Natural killer cell (primary cell): ENCODE data around the gene PEX10. TPM values are rescaled to one million over a fixed set of nuclear protein-coding genes. Genes with fewer than 3 reads are reported as not detected.

Source experiments
- ATAC-seq, 3 donors: fragments of 150-1000 bp in 2 of 3; fragments of 200-7000 bp in 1 of 3; cut with Tn5 transposase; 1 replicate in 1 of 3; 2 replicates in 2 of 3; pipeline ENCODE4 v1.10.0; 2021; ENCODE audit warnings: mild to moderate bottlenecking in 2 of 3, moderate library complexity in 2 of 3
- DNase-seq, 2 donors: peaks; one replicate each; pipeline versions ENCODE4 v3.0.0 to v3.0.0-alpha.2; 2013 to 2021; ENCODE audit warnings: mixed read lengths in 1 of 2
- H3K27ac ChIP-seq: one replicate; pipeline ENCODE4 v1.5.1; 2013; ENCODE audit warnings: mild to moderate bottlenecking, low read length
- H3K27me3 ChIP-seq: one replicate; pipeline ENCODE4 v1.6.1; 2013; ENCODE audit warnings: low read length; ENCODE audit not compliant: control insufficient read depth, insufficient read depth
- H3K36me3 ChIP-seq: one replicate; pipeline ENCODE4 v1.6.1; 2013; ENCODE audit warnings: low read length; ENCODE audit not compliant: control insufficient read depth, insufficient read depth
- H3K4me1 ChIP-seq: one replicate; pipeline ENCODE4 v1.6.1; 2013; ENCODE audit warnings: low read length; ENCODE audit not compliant: control insufficient read depth, insufficient read depth
- H3K4me3 ChIP-seq: one replicate; pipeline ENCODE4 v1.5.1; 2013; ENCODE audit warnings: low read length
- H3K9me3 ChIP-seq: one replicate; pipeline ENCODE4 v1.6.1; 2013; ENCODE audit warnings: low read length; ENCODE audit not compliant: control insufficient read depth, insufficient read depth
- H3K27ac Mint-ChIP-seq, 2 donors: one replicate each; pipeline ENCODE4 v1.8.0; 2022; ENCODE audit warnings: mild to moderate bottlenecking in 2 of 2, mixed read lengths in 2 of 2, moderate library complexity in 1 of 2
- H3K27me3 Mint-ChIP-seq, 2 donors: one replicate each; pipeline ENCODE4 v1.8.0; 2022; ENCODE audit warnings: low read depth in 2 of 2, mixed read lengths in 2 of 2
- H3K36me3 Mint-ChIP-seq: one replicate; pipeline ENCODE4 v1.8.0; 2022; ENCODE audit warnings: mixed read lengths
- H3K4me1 Mint-ChIP-seq, 2 donors: one replicate each; pipeline ENCODE4 v1.8.0; 2022; ENCODE audit warnings: mixed read lengths in 2 of 2
- H3K4me3 Mint-ChIP-seq: one replicate; pipeline ENCODE4 v1.8.0; 2022; ENCODE audit warnings: mild to moderate bottlenecking, moderate library complexity, mixed read lengths
- H3K9me3 Mint-ChIP-seq, 2 donors: one replicate each; pipeline ENCODE4 v1.8.0; 2022; ENCODE audit warnings: mixed read lengths in 2 of 2
- WGBS: methylation state at CpG from one replicate; pipeline ENCODE4 v1.1.7; 2013; ENCODE audit warnings: missing lambda C conversion rate; ENCODE audit not compliant: insufficient coverage; 5-methylcytosine and 5-hydroxymethylcytosine counted together
- intact Hi-C: fragments of 100-400 bp; cut with micrococcal nuclease; formaldehyde crosslinking; loops from one replicate; pipeline ENCODE4 v1.14.2; 2022
- total RNA-seq, 4 donors: library from RNA; stranded (reverse); fragments of 120-200 nt in 1 of 4; gene quantifications; one replicate each; pipeline versions ENCODE4 v1.2.3 to v1.2.4, GENCODE V29; 2013 to 2022
- TF ChIP-seq, protein P1 (sequence below): fragments of 200-600 bp; IDR thresholded peaks from one replicate; pipeline ENCODE4 v1.8.0; 2022; ENCODE audit warnings: antibody characterized with exemption

PEX10 gene
- total RNA-seq, 3 donors from 2014 or later (not counting 1 experiment from before 2014, with no cell fraction given) = 8.1 to 11.1 (median 9.8) TPM

- peak within 1 kb of the TSS; percentile 77 to 90 for H3K27ac Mint-ChIP-seq
- H3K36me3 Mint-ChIP-seq = no peaks in the 10 kb centered on the region
- H3K4me3 Mint-ChIP-seq = peak within 1 kb of the TSS; percentile 89
- no peaks in the 10 kb centered on the region for H3K27me3 Mint-ChIP-seq
- Histone ChIP-seq H3K4me3 (peak within 1 kb of the TSS; percentile 50), H3K27me3 (no peaks in the 10 kb centered on the region), H3K9me3 (no peaks in the 10 kb centered on the region), H3K27ac (peak within 1 kb of the TSS; percentile 52), H3K4me1 (peaks cover 34% of the 10 kb centered on the region), H3K36me3 (peaks cover 11% of the 10 kb centered on the region)
- intact Hi-C loops = loop anchor here (1.0 kb wide), 1 partner anchor 21 kb away; the partner anchor contains the start of gene PEX10
- H3K4me1 Mint-ChIP-seq = peaks cover 28 to 38% of the 10 kb centered on the region in 2 donors
- under 1% methylated on average over 103 of the region's 103 CpGs for WGBS
- H3K9me3 Mint-ChIP-seq = no peaks in the 10 kb centered on the region
- TF ChIP-seq, protein P1, sequence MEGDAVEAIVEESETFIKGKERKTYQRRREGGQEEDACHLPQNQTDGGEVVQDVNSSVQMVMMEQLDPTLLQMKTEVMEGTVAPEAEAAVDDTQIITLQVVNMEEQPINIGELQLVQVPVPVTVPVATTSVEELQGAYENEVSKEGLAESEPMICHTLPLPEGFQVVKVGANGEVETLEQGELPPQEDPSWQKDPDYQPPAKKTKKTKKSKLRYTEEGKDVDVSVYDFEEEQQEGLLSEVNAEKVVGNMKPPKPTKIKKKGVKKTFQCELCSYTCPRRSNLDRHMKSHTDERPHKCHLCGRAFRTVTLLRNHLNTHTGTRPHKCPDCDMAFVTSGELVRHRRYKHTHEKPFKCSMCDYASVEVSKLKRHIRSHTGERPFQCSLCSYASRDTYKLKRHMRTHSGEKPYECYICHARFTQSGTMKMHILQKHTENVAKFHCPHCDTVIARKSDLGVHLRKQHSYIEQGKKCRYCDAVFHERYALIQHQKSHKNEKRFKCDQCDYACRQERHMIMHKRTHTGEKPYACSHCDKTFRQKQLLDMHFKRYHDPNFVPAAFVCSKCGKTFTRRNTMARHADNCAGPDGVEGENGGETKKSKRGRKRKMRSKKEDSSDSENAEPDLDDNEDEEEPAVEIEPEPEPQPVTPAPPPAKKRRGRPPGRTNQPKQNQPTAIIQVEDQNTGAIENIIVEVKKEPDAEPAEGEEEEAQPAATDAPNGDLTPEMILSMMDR = no peak
- peak; percentile 97 to 100 for DNase-seq
- peak; percentile 94 to 99 (median 95) for ATAC-seq
Observed at GRCh38 chr1:2391041-2391930, 21.1 kb downstream of the PEX10 start, which contains the start of the genes MORN1 and RER1. Gene MORN1, minus strand, starts transcription at chr1:2391554. Its CDS starts 21 bp downstream, at chr1:2391533. Gene RER1, plus strand, starts transcription at chr1:2391841. Its CDS starts 3,950 bp downstream, at chr1:2395791.

DNA sequence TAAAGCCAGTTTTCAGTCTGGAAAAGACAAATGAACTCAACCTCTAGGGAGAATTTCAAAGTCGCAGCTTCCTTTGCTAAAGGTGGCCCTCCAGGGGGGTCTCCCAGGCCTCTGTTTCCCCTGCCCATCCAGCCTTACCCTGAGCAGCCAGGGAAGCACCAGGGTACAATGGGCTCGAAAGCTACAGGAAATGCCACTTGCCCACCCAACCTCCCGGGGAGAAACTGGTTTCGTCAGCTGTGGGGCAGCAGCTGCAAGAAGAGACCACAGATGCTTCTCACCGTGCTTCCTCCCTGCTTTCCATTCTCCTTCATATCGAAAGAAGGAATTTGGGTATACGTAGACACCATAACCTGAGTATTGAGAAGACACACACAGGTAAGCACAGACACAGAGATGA, 22.7 kb downstream of the PEX10 start:
- Histone ChIP-seq H3K4me3 (no peak overlapping the region), H3K4me1 (peaks cover 34% of the 10 kb centered on the region), H3K9me3 (no peaks in the 10 kb centered on the region), H3K27ac (no peak overlapping the region), H3K27me3 (no peaks in the 10 kb centered on the region), H3K36me3 (peaks cover under 1% of the 10 kb centered on the region)
- WGBS = 77% methylated on average over 6 of the region's 7 CpGs
- H3K4me3 Mint-ChIP-seq = peak overlapping the region; percentile 64
- ATAC-seq (no peak), DNase-seq (no peak)
- peak overlapping the region; percentile 29 to 58 for H3K27ac Mint-ChIP-seq
- H3K4me1 Mint-ChIP-seq = peaks cover 24 to 32% of the 10 kb centered on the region in 2 donors
- TF ChIP-seq, protein P1 = no peak
- H3K9me3 Mint-ChIP-seq = no peaks in the 10 kb centered on the region
- no peaks in the 10 kb centered on the region for H3K36me3 Mint-ChIP-seq
- H3K27me3 Mint-ChIP-seq = no peaks in the 10 kb centered on the region
- intact Hi-C loops = loop anchor here (10.0 kb wide), 1 partner anchor 445 kb away; no protein-coding TSS in a partner anchor

DNA sequence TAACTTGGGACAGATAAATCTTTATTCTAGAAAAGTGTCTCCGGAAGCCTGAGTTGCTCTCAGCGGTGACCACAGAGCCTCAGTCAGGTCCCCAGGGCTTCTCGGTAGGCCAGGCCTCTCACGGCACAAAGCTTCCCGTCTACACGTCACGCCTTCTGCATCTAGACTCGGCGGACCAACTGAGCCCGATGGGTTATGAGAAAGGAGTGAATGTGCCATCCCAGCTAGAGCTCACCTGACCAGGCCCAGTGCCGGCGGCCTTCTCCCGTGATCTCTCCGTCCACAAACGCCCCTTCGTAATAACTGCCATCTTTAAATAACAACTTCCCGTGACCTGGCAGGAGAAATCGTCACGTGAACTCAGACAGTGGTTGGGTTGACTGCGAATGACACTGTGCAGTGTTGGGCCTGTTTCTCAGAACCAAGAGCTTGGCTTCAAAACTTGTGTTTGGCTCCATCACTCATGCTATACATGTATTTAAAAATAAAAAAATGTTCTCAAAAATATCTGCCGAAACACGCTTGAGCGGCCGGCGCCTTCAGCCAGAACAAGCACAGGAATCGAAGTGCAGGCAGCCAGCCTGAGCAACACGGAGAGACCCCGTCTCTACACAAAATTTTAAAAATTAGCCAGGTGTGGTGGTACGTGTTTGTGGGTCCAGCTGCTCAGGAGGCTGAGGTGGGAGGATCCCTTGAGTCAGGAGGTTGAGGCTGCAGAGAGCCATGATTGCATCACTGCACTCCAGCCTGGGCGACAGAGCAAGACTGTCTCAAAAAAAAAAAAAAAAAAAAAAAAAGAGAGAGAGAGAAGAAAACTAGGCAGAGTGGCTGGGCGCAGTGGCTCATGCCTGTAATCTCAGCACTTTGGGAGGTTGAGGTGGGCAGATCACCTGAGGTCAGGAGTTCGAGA, 24.1 kb downstream of the PEX10 start:
- H3K27me3 ChIP-seq = no peaks in the 10 kb centered on the region
- peaks cover 23% of the 10 kb centered on the region for H3K4me1 ChIP-seq
- DNase-seq = no peak
- no peaks in the 10 kb centered on the region for H3K9me3 Mint-ChIP-seq
- no peak for ATAC-seq
- 94% methylated on average over 32 of the region's 32 CpGs for WGBS
- no peak overlapping the region for H3K27ac ChIP-seq
- H3K4me3 Mint-ChIP-seq = no peak overlapping the region
- intact Hi-C loops = loop anchor here (10.0 kb wide), 1 partner anchor 443 kb away; no protein-coding TSS in a partner anchor
- TF ChIP-seq, protein P1 = no peak
- no peaks in the 10 kb centered on the region for H3K27me3 Mint-ChIP-seq
- no peaks in the 10 kb centered on the region for H3K36me3 Mint-ChIP-seq
- H3K4me1 Mint-ChIP-seq = peaks cover 10 to 18% of the 10 kb centered on the region in 2 donors
- H3K36me3 ChIP-seq = no peaks in the 10 kb centered on the region
- no peak overlapping the region for H3K4me3 ChIP-seq
- no peaks in the 10 kb centered on the region for H3K9me3 ChIP-seq
- no peak overlapping the region for H3K27ac Mint-ChIP-seq
